ENCODE data around the gene PLOD1.

The PLOD1 gene

GRCh38 chr1:11998636-11999035 lies 64.1 kb downstream of the PLOD1 start:
- Histone ChIP-seq H3K4me3 (ENCODE audit: low read depth, low read length) (no peak overlapping the region), H3K27ac (ENCODE audit: extremely low read depth, low read depth, low read length) (no peak overlapping the region), H3K4me1 (ENCODE audit: control insufficient read depth, insufficient read depth, low read length) (no peaks in the 10 kb centered on the region), H3K9me3 (ENCODE audit: control insufficient read depth, insufficient read depth, low read depth, low read length) (no peaks in the 10 kb centered on the region), H3K36me3 (ENCODE audit: control insufficient read depth in 2 of 2, insufficient read depth in 1 of 2, low read length in 2 of 2) (peaks cover 34 to 97% of the 10 kb centered on the region in 2 experiments; a peak in 2 of 3 replicates)
- CTCF ChIA-PET: no interaction called here
- POLR2A ChIA-PET: no interaction called here
- TF ChIP-seq ZBTB11 (tag by site-specific recombination; conservative IDR thresholded peaks at IDR 0.05; ENCODE audit: low read depth) (no peak), ZNF514 (tag by site-specific recombination; IDR thresholded peaks at IDR 0.05) (no peak), EGR2 (tag by site-specific recombination; IDR thresholded peaks at IDR 0.05; ENCODE audit: low read depth) (no peak), IKZF3 (tag by site-specific recombination; IDR thresholded peaks at IDR 0.05) (no peak), ZNF548 (tag by site-specific recombination; IDR thresholded peaks at IDR 0.05) (no peak), PRDM1 (tag by site-specific recombination; IDR thresholded peaks at IDR 0.05) (no peak), ZNF433 (tag by site-specific recombination; IDR thresholded peaks at IDR 0.05; ENCODE audit: low read depth) (no peak), ZNF16 (tag by site-specific recombination; IDR thresholded peaks at IDR 0.05; ENCODE audit: low read depth) (no peak), TRIM28 (IDR thresholded peaks at IDR 0.05; ENCODE audit: borderline replicate concordance, low read length) (no peak), ZNF664 (tag by site-specific recombination; IDR thresholded peaks at IDR 0.05) (no peak), REST (tag by site-specific recombination; IDR thresholded peaks at IDR 0.05) (no peak), SCRT2 (tag by site-specific recombination; IDR thresholded peaks at IDR 0.05) (no peak), MYNN (tag by site-specific recombination; IDR thresholded peaks at IDR 0.05; ENCODE audit: borderline replicate concordance) (no peak)

GRCh38 chr1:11999236-11999635 lies 64.7 kb downstream of the PLOD1 start:
- no peak for TF ChIP-seq ZNF600 (tag by site-specific recombination; IDR thresholded peaks at IDR 0.05)
- no peak for TF ChIP-seq ZNF335 (tag by site-specific recombination; conservative IDR thresholded peaks at IDR 0.05)
- no peak for TF ChIP-seq KLF16 (tag by site-specific recombination; IDR thresholded peaks at IDR 0.05)
- no peak for TF ChIP-seq KLF1 (tag by site-specific recombination; IDR thresholded peaks at IDR 0.05)
- no peak for TF ChIP-seq ZNF341 (tag by site-specific recombination; IDR thresholded peaks at IDR 0.05; ENCODE audit: low read depth)
- H3K36me3 ChIP-seq (ENCODE audit: control insufficient read depth in 2 of 2, insufficient read depth in 1 of 2, low read length in 2 of 2): peaks cover 34 to 97% of the 10 kb centered on the region in 2 experiments; a peak in 2 of 3 replicates

More at GRCh38 chr1:11999236-11999635, 64.7 kb downstream of the PLOD1 start:
- H3K27ac ChIP-seq (ENCODE audit: extremely low read depth, low read depth, low read length): no peak overlapping the region
- no peak overlapping the region for H3K4me3 ChIP-seq (ENCODE audit: low read depth, low read length)
- ChIA-PET CTCF (no interaction called here), POLR2A (no interaction called here)
- no peaks in the 10 kb centered on the region for H3K9me3 ChIP-seq (ENCODE audit: control insufficient read depth, insufficient read depth, low read depth, low read length)
- no peaks in the 10 kb centered on the region for H3K4me1 ChIP-seq (ENCODE audit: control insufficient read depth, insufficient read depth, low read length)
